GM04503 (cell line): ENCODE results near the gene B2M.
"Not testable (repeated sequence)": the region's sequence is repeated elsewhere in the genome, so short reads cannot be mapped to it uniquely, and the experiment has no call there.

Source experiments
- DNase-seq: peaks from one replicate; pipeline ENCODE4 v3.0.0-alpha.2; 2012; ENCODE audit warnings: low read depth

Gene B2M

DNA sequence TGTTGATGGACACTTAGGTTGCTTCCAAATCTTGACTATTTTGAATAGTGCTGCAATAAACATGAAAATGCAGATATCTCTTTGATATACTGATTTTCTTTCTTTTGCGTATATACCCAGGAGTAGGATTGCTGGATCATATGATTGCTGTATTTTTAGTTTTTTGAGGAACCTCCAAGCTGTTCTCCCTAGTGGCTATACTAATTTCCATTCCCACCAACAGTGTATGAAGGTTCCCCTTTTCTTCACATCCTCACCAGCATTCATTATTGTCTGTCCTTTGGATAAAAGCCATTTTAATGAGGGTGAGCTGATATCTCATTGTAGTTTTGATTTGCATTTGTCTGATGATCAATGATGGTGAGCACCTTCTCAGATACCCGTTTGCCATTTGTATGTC, 12.7 kb upstream of the B2M start:
- DNase-seq, result no peak

DNA sequence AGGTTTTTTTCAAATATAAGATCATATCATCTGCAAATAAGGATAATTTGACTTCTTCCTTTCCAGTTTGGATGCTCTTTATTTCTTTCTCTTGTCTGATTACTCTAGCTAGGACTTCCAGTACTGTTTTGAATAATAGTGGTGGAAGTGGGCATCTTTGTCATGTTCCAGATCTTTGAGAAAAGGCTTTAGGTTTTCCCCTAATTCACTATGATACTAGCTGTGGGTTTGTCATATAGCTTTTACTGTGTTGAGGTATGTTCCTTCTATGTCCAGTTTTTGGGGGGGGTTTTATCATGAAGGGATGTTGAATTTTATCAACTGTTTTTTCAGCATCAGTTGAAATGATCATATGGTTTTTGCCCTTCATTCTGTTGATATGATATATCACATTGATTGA, 10.6 kb upstream of the B2M start:
- not testable (repeated sequence) for DNase-seq

DNA sequence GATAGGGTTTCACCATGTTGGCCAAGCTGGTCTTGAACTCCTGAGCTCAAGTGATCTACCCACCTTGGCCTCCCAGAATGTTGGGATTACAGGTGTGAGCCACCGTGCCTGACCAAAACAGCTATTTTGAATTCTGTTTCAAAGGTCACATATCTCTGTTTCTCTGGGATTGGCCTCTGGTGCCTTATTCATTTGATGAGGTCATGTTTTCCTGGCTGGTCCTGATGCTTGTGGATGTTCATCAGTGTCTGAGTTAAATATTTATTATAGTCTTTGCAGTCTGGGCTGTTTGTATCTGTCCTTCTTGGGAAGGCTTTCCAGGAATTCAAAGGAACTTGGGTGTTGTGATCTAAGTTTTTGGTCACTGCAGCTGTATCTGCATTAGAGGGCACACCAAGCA, 5.3 kb upstream of the B2M start:
- no peak for DNase-seq

DNA sequence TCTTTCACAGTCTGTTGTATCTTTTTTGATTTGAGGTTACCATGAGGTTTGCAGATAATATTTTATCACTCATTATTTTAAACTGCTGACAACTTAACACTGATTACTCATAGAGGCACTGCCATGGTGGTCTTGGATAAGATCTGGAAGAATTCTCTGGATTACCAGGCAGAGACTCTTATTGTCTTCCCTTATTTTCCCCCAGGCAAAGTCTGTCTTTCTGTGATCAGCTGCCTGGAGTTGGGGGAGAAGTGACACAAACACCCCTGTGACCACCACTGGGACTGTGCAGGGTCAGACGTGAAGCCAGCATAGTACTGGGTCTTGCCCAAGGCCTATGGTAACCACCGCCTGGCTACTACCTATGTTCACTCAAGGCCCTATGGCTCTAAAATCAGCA, 4.9 kb upstream of the B2M start:
- no peak for DNase-seq

DNA sequence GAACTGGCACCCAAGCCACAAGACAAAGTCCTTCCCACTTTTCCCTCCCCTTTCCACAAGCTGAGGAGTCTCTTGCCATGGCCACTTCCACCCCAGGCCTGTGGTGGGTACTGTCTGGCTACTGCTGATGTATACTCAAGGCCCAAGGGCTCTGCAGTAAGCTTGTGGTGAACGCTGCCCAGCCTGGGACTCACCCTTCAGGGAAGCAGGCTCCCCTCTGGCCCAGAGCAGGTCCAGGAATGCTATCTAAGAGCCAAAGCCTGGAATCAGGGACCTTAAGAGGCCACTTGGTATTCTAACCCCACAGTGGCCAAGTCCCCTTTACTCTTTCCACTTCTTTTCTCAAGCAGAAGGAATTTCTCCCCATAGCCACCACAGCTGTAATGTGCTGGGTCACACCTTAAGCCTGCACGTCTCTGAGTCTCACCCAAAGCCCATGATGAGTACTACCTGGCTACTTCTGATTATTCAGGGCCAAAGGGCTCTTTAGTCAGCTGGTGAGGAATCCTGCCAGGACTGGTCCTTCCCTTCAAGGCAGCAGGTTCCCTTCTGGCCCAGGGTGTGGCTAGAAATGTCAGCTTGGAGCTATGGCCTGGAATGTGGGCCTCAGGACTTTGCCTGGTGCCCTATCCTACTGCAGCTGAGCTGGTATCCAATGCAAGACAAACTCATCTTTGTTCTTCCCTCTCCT, 4.2 kb upstream of the B2M start:
- DNase-seq, result no peak

DNA sequence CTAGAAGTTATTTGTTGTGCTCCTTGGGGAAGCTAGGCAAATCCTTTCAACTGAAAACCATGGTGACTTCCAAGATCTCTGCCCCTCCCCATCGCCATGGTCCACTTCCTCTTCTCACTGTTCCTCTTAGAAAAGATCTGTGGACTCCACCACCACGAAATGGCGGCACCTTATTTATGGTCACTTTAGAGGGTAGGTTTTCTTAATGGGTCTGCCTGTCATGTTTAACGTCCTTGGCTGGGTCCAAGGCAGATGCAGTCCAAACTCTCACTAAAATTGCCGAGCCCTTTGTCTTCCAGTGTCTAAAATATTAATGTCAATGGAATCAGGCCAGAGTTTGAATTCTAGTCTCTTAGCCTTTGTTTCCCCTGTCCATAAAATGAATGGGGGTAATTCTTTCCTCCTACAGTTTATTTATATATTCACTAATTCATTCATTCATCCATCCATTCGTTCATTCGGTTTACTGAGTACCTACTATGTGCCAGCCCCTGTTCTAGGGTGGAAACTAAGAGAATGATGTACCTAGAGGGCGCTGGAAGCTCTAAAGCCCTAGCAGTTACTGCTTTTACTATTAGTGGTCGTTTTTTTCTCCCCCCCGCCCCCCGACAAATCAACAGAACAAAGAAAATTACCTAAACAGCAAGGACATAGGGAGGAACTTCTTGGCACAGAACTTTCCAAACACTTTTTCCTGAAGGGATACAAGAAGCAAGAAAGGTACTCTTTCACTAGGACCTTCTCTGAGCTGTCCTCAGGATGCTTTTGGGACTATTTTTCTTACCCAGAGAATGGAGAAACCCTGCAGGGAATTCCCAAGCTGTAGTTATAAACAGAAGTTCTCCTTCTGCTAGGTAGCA, 851 bp upstream of the B2M start:
- DNase-seq, result no peak

DNA sequence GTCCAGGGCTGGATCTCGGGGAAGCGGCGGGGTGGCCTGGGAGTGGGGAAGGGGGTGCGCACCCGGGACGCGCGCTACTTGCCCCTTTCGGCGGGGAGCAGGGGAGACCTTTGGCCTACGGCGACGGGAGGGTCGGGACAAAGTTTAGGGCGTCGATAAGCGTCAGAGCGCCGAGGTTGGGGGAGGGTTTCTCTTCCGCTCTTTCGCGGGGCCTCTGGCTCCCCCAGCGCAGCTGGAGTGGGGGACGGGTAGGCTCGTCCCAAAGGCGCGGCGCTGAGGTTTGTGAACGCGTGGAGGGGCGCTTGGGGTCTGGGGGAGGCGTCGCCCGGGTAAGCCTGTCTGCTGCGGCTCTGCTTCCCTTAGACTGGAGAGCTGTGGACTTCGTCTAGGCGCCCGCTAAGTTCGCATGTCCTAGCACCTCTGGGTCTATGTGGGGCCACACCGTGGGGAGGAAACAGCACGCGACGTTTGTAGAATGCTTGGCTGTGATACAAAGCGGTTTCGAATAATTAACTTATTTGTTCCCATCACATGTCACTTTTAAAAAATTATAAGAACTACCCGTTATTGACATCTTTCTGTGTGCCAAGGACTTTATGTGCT, 527 bp downstream of the B2M start:
- DNase-seq, result no peak

DNA sequence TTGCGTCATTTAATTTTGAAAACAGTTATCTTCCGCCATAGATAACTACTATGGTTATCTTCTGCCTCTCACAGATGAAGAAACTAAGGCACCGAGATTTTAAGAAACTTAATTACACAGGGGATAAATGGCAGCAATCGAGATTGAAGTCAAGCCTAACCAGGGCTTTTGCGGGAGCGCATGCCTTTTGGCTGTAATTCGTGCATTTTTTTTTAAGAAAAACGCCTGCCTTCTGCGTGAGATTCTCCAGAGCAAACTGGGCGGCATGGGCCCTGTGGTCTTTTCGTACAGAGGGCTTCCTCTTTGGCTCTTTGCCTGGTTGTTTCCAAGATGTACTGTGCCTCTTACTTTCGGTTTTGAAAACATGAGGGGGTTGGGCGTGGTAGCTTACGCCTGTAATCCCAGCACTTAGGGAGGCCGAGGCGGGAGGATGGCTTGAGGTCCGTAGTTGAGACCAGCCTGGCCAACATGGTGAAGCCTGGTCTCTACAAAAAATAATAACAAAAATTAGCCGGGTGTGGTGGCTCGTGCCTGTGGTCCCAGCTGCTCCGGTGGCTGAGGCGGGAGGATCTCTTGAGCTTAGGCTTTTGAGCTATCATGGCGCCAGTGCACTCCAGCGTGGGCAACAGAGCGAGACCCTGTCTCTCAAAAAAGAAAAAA, 1.2 kb downstream of the B2M start:
- no peak for DNase-seq

DNA sequence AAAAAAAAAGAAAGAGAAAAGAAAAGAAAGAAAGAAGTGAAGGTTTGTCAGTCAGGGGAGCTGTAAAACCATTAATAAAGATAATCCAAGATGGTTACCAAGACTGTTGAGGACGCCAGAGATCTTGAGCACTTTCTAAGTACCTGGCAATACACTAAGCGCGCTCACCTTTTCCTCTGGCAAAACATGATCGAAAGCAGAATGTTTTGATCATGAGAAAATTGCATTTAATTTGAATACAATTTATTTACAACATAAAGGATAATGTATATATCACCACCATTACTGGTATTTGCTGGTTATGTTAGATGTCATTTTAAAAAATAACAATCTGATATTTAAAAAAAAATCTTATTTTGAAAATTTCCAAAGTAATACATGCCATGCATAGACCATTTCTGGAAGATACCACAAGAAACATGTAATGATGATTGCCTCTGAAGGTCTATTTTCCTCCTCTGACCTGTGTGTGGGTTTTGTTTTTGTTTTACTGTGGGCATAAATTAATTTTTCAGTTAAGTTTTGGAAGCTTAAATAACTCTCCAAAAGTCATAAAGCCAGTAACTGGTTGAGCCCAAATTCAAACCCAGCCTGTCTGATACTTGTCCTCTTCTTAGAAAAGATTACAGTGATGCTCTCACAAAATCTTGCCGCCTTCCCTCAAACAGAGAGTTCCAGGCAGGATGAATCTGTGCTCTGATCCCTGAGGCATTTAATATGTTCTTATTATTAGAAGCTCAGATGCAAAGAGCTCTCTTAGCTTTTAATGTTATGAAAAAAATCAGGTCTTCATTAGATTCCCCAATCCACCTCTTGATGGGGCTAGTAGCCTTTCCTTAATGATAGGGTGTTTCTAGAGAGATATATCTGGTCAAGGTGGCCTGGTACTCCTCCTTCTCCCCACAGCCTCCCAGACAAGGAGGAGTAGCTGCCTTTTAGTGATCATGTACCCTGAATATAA, 2.0 kb downstream of the B2M start:
- DNase-seq, result no peak

DNA sequence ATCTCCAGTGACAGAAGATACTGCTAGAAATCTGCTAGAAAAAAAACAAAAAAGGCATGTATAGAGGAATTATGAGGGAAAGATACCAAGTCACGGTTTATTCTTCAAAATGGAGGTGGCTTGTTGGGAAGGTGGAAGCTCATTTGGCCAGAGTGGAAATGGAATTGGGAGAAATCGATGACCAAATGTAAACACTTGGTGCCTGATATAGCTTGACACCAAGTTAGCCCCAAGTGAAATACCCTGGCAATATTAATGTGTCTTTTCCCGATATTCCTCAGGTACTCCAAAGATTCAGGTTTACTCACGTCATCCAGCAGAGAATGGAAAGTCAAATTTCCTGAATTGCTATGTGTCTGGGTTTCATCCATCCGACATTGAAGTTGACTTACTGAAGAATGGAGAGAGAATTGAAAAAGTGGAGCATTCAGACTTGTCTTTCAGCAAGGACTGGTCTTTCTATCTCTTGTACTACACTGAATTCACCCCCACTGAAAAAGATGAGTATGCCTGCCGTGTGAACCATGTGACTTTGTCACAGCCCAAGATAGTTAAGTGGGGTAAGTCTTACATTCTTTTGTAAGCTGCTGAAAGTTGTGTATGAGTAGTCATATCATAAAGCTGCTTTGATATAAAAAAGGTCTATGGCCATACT, 4.0 kb downstream of the B2M start:
- no peak for DNase-seq

DNA sequence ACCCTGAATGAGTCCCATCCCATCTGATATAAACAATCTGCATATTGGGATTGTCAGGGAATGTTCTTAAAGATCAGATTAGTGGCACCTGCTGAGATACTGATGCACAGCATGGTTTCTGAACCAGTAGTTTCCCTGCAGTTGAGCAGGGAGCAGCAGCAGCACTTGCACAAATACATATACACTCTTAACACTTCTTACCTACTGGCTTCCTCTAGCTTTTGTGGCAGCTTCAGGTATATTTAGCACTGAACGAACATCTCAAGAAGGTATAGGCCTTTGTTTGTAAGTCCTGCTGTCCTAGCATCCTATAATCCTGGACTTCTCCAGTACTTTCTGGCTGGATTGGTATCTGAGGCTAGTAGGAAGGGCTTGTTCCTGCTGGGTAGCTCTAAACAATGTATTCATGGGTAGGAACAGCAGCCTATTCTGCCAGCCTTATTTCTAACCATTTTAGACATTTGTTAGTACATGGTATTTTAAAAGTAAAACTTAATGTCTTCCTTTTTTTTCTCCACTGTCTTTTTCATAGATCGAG, 4.5 kb downstream of the B2M start:
- DNase-seq, result no peak

DNA sequence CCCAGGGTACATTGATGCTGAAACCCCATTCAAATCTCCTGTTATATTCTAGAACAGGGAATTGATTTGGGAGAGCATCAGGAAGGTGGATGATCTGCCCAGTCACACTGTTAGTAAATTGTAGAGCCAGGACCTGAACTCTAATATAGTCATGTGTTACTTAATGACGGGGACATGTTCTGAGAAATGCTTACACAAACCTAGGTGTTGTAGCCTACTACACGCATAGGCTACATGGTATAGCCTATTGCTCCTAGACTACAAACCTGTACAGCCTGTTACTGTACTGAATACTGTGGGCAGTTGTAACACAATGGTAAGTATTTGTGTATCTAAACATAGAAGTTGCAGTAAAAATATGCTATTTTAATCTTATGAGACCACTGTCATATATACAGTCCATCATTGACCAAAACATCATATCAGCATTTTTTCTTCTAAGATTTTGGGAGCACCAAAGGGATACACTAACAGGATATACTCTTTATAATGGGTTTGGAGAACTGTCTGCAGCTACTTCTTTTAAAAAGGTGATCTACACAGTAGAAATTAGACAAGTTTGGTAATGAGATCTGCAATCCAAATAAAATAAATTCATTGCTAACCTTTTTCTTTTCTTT, 5.8 kb downstream of the B2M start:
- no peak for DNase-seq

DNA sequence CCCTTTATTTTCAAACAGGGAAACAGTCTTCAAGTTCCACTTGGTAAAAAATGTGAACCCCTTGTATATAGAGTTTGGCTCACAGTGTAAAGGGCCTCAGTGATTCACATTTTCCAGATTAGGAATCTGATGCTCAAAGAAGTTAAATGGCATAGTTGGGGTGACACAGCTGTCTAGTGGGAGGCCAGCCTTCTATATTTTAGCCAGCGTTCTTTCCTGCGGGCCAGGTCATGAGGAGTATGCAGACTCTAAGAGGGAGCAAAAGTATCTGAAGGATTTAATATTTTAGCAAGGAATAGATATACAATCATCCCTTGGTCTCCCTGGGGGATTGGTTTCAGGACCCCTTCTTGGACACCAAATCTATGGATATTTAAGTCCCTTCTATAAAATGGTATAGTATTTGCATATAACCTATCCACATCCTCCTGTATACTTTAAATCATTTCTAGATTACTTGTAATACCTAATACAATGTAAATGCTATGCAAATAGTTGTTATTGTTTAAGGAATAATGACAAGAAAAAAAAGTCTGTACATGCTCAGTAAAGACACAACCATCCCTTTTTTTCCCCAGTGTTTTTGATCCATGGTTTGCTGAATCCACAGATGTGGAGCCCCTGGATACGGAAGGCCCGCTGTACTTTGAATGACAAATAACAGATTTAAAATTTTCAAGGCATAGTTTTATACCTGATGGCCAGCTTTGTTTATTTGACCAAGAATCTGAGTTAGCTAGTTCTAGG, 7.0 kb downstream of the B2M start:
- DNase-seq, result no peak

DNA sequence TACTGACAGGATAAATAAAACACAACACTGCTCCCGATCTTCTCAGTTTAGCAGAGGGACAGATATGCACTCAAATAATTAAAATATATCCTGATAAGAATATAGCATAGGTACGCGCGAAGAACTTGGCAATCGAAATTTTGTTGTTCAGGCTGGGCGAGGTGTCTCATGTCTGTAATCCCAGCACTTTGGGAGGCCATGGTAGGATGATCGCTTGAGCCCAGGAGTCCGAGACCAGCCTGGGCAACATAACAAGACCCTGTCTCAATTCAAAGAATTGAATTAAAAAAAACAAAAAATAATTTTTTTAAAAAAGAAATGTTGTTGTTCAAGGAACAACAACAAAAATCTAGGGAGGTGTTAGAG, 7.6 kb downstream of the B2M start:
- no peak for DNase-seq

DNA sequence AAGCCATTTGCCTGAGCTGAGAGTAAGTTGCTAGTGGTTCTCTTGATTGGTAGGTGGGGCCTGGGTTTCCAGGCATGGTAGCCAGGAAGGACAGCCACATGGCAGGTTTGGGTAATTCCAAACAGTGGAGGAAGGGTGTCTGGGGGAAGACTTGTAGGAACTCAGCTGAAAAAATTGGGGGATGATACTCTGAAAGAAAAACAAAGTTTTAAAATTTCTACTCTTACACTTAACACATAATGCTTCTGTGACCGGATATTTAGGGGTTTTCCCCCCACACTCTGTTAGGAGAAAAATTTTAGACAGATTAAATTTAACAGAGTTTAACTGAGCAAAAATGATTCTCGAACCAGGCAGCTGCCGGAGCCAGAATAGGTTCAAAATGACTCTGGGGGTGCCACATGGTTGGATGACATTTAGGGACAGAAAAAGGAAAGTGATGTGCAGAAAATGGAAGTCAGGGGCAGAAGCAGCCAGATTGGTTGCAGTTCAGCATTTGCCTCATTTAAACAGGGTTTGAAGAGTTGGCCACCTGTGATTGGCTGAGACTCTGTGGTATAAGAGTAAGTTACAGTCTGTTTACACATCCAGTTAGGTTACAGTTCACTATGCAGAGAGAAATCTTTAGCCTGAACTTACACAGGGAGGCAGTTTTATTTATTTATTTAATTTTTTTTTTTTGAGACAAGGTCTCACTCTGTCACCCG, 8.1 kb downstream of the B2M start:
- DNase-seq, result no peak

DNA sequence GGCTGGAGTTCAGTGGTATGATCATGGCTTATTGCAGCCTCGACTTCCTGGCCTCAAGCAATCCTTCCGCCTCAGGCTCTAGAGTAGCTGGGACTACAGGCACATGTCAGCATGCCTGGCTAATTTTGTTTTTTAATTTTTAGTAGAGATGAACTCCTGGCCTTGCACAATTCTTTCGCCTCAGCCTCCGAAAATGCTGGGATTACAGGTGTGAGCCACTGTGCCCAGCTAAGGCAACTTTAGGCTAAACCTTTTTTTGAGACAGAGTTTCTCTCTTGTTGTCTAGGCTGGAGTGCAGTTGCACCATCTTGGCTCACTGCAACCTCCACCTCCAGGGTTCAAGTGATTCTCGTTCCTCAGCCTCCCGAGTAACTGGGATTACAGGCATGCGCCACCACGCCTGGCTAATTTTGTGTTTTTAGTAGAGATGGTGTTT, 8.7 kb downstream of the B2M start:
- DNase-seq, result not testable (repeated sequence)

DNA sequence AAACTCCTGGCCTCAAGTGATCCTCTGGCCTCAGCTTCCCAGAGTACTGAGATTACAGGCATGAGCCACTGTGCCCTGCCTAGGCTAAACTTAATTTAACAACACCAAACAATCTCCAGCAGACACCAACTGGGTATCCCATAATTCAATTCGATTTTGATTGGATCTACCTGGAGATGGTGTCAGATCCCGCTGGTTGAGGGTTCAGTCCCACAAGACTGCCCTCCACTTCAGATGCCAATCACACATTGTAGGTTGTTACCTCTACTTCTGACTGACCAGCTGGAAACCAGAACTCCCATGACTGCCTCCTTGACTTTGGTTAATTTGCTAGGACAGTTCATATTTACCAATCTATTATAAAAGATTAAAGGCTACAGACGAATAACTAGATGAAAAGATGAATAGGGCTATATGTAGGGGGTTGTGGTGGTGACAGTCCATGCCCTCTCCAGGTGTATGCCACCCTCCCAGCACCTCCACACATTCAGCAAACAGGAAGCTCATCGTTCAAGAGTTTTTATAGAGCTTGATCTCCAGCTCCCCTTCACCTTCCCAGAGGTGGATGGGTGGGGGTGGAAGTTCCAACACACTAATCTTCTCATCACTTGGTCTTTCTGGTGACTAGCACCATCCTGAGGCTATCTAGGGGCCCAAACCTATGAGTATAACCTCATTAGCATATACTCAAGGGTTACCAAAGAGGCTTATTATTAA, 9.3 kb downstream of the B2M start:
- no peak for DNase-seq

DNA sequence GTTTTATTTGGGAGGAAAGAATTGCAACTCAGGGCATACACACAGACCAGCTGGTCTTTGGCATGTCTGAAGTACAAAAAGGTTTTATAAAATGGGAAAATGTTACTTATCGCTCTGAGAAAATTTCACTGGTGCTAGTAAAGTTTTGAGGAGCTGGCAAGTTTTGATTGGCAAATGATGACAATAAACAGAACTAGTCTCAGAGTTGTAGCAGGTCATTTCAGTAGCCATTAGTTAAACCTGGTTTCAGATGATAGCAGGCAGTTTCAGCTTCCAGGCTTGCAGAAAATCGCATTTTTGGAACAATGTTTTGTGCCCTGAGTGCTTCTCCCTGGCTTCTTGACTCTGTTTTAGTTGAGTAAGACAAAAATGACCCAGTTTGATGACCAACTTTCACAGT, 10.7 kb downstream of the B2M start:
- no peak for DNase-seq
